ENCODE measurements around the gene KCNG4.

GRCh38 chr16:84236671-84237070 lies 3.1 kb downstream of the KCNG4 start:
- TF ChIP-seq CTCF (conservative IDR thresholded peaks at IDR 0.05; ENCODE audit: low read length) (no peak), EZH2phosphoT487 (IDR thresholded peaks at IDR 0.05; ENCODE audit: borderline replicate concordance) (no peak)

Data from Loucy (cell line).